GM18907 (cell line): ENCODE measurements around the gene UQCRH.
"Not testable (repeated sequence)": the region's sequence is repeated elsewhere in the genome, so short reads cannot be mapped to it uniquely, and the experiment has no call there.

Source experiments
- ATAC-seq: cut with Tn5 transposase; IDR thresholded peaks from one replicate; pipeline ENCODE4 v1.9.1; 2021; ENCODE audit warnings: mild to moderate bottlenecking, moderate library complexity; ENCODE audit not compliant: unreplicated experiment

Gene UQCRH

GRCh38 chr1:46331786-46332540 is 28.5 kb downstream of the UQCRH start:
- peak; percentile 44 for ATAC-seq

GRCh38 chr1:46333300-46334029 is 30.0 kb downstream of the UQCRH start:
- peak; percentile 52 for ATAC-seq

- ATAC-seq = no peak
Observed at GRCh38 chr1:46334030-46334384, 30.5 kb downstream of the UQCRH start.

- no peak for ATAC-seq
Observed at GRCh38 chr1:46335081-46335480, 31.6 kb downstream of the UQCRH start.

DNA sequence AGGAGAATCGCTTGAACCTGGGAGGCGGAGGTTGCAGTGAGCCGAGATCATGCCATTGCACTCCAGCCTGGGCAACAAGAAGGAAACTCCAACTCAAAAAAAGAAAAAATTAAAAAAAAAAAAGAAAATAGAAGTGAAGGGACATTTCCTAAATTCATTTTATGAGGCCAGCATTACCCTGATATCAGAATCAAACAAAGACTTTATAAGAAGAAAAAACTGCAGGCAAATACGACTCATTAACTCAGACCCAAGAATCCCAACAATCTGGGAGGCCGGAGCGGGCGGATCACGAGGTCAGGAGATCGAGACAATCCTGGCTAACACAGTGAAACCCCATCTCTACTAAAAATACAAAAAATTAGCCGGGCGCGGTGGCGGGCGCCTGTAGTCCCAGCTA is 33.9 kb downstream of the UQCRH start:
- not testable (repeated sequence) for ATAC-seq

GRCh38 chr1:46340404-46341221 is 37.1 kb downstream of the UQCRH start, which contains the start of gene NSUN4:
TSS of gene NSUN4 (plus strand) at chr1:46340807. CDS start at chr1:46340827, 20 bp downstream.
- ATAC-seq = peak; percentile 77

GRCh38 chr1:46341222-46342083 is 38.0 kb downstream of the UQCRH start:
- no peak for ATAC-seq

DNA sequence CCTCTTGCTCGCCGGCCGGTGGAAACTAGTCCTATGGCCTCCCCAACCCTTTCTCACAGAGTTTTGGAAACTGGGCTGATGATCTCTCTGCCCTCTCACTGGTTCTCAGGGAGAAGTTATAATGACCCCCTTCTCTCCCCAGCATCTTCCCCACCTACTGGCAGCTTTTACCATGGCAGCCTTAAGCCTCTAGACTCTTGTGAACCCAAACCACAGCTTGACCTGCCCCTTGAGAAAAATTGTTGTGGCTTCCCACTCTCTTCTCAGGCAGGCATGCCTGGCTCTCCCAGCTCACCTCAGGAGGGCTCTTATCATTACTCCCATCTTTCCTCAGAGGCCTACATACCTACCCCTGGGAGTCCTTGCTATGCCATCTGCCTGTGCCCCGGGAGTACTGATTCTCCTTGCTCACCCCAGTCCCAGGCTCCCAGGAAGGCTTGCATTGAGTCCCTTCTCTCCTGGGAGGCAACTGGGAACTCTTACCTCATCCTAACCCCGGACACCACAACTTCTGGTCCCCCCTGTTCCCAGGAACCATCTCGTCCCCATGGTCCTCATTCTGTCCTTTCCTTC is 38.7 kb downstream of the UQCRH start:
- no peak for ATAC-seq

DNA sequence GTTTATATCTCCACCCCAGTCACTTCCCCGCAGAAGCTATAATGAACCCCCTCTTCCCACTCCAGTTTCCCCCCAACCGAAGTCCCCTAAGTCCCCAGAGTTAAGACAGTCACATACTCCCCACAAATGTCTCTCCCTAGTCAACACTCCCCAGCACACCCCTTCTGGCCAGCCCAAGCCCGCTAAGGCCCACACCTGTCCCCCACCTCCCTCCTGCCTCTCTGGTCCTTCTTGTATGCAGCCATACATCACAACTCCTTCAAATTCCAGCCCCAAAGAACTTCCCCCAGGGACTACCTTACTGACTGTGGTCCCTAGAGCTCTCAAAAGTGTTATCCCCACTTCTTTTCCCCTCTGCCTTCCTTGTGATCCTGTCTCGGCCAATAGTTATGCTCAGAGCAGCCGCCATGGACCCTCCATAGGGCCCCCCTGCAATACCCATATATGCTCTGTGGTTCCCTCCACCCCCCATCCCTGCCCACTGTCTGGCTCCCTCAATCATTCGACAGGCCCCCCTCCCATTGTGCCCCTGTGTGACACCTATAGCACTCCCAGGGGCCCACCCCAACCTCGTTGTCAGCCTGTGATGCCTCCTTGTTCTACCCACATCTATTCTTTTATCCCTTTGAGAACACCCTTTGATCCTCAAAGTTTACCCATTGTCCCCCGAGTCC is 39.3 kb downstream of the UQCRH start:
- ATAC-seq = no peak

DNA sequence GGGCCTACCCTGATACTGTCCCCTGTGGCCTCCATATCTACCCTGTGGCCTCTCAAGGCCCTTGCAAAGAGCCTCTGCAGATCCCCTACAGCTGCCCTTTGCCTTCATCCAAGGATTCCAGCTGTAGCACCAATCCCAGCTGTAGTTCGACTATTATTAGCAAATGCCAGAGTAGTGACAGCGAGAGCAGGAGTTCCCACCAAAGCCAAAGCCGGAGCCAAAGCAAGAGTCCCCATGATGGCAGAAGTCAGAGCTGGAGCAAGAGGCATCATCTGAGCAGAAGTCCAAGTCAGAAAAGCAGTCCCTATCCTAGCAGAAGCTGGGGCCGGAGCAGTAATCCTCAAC is 39.8 kb downstream of the UQCRH start:
- no peak for ATAC-seq

DNA sequence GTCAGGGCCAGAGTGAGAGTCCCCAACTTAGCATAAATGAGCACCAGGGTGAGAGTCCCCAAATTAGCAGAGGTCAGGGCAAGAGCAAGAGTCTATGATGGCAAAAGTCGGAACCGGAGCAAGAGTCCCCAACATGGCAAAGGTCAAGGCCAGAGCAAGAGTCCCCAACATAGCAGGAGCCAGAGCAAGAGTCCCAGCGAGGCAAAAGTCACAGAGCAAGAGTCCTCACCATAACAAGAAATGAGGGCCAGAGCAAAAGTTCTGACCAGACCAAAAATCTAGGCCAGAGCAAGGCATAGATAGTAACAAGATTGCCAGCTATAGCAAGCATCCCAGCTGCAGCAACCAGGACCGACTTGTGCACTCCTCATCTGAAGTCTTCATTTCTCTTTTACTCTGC is 40.2 kb downstream of the UQCRH start:
- ATAC-seq = no peak

GRCh38 chr1:46344481-46344880 is 41.0 kb downstream of the UQCRH start:
- no peak for ATAC-seq

DNA sequence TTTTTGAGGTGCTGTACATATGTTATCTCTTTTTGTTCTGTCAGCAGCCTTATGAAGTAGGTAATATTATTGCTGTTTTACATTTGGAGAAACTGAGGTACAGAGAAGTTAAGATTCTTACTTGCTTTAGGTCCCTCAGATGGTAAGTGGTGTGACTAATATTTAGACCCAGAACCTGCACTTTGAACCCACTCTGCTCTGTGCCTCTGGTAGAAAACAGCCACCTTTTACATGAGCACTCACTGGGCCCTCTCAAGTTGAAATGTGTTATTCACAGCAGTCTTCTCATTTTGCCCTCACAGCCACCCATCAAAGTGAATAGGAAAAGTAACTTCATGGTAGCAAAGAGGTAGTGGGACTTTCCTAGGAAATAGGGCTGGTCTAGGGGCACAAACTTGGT is 41.8 kb downstream of the UQCRH start:
- no peak for ATAC-seq

GRCh38 chr1:46352363-46352762 is 48.9 kb downstream of the UQCRH start:
- ATAC-seq = no peak

DNA sequence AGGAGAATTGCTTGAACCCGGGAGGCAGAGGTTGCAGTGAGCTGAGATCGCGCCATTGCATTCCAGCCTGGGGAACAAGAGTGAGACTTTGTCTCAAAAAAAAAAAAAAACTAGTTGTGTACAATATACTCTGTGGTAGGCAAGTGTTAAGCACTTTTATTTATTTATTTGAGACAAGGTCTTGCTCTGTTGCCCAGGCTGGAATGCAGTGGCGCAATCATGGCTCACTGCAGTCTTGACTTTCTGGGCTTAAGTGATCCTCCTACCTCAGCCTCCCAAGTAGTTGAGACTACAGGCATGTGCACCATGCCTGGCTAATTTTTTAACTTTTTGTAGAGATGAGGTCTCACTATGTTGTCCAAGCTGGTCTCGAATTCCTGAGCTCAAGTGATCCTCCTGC is 52.4 kb downstream of the UQCRH start:
- not testable (repeated sequence) for ATAC-seq

- no peak for ATAC-seq
Observed at GRCh38 chr1:46362158-46362557, 58.7 kb downstream of the UQCRH start.

- no peak for ATAC-seq
Observed at GRCh38 chr1:46363121-46363520, 59.6 kb downstream of the UQCRH start.

DNA sequence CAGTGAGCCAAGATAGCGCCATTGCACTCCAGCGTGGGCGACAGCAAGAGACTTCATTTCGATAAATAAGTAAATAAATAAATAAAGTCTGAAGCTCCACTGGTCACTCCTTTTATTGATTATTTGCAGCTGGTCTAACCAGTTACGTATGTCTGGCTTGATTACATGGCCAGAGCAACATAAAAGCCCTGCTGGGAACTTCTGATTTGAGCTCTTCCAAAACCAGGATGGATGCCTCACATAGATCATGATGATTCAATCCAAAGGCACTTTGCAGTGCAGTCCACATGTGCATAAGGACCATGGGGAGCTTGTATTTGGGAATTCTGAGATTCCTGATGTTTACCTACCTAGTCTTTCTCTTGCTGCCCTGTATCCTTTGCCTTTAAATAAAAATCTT is 61.1 kb downstream of the UQCRH start:
- no peak for ATAC-seq

DNA sequence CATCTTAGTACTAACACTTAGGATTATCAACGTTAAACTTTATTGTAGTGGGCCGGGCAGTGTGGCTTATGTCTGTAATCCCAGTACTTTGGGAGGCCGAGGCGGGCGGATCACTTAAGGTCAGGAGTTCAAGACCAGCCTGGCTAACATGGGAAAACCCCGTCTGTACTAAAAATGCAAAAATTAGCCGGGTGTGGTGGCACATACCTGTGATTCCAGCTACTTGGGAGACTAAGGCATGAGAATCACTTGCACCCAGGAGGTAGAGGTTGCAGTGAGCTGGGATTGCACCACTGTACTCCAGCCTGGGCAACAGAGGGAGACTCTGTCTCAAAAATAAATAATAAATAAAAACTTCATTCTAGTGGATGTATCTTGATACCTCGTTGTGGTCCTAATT is 62.3 kb downstream of the UQCRH start:
- ATAC-seq = not testable (repeated sequence)
